Karpas-422 (cell line): ENCODE results near the gene RTN3. TPM values are rescaled to one million over a fixed set of nuclear protein-coding genes. Genes with fewer than 3 reads are reported as not detected.

Source experiments
- DNase-seq: peaks from one replicate; pipeline ENCODE4 v3.0.0-alpha.2; 2015
- H2AFZ ChIP-seq: fragments of 200-600 bp; sonication (generic); 2 replicates; pipeline ENCODE4 v1.6.1; 2014; ENCODE audit warnings: antibody characterized with exemption, low read length, mixed read lengths
- H3K27ac ChIP-seq: fragments of 200-600 bp; sonication (generic); 2 replicates; pipeline ENCODE4 v1.5.1; 2014; ENCODE audit warnings: mild to moderate bottlenecking, low read length, moderate library complexity
- H3K27me3 ChIP-seq: fragments of 200-600 bp; sonication (generic); 2 replicates; pipeline ENCODE4 v1.6.1; 2014; ENCODE audit warnings: low read length, mixed read lengths
- H3K36me3 ChIP-seq: fragments of 200-600 bp; sonication (generic); 2 replicates; pipeline ENCODE4 v1.6.1; 2014; ENCODE audit warnings: low read length, mixed read lengths; ENCODE audit not compliant: insufficient read depth
- H3K4me1 ChIP-seq: fragments of 200-600 bp; sonication (generic); 2 replicates; pipeline ENCODE4 v1.6.1; 2014; ENCODE audit warnings: mild to moderate bottlenecking, low read length, mixed read lengths
- H3K4me2 ChIP-seq: fragments of 200-600 bp; sonication (generic); 2 replicates; pipeline ENCODE4 v1.6.1; 2014; ENCODE audit warnings: low read length, low read depth, mild to moderate bottlenecking; ENCODE audit not compliant: poor library complexity, severe bottlenecking
- H3K4me3 ChIP-seq: fragments of 200-600 bp; sonication (generic); 2 replicates; pipeline ENCODE4 v1.5.1; 2014; ENCODE audit warnings: mild to moderate bottlenecking, antibody characterized with exemption, low read length, mixed read lengths
- H3K79me2 ChIP-seq: fragments of 200-600 bp; sonication (generic); 2 replicates; pipeline ENCODE4 v1.6.1; 2014; ENCODE audit warnings: mild to moderate bottlenecking, low read length, mixed read lengths
- H3K9ac ChIP-seq: fragments of 200-600 bp; sonication (generic); 2 replicates; pipeline ENCODE4 v1.6.0; 2014; ENCODE audit warnings: low read length
- H3K9me2 ChIP-seq: fragments of 200-600 bp; sonication (generic), shearing (Covaris generic); replicated peaks from 2 replicates; pipeline ENCODE4 v1.6.0; 2014; ENCODE audit warnings: mild to moderate bottlenecking, low read length, moderate library complexity; ENCODE audit not compliant: insufficient read depth
- H3K9me3 ChIP-seq: fragments of 300-700, 200-600 bp; sonication (generic); 2 replicates; pipeline ENCODE4 v1.6.1; 2014; ENCODE audit warnings: low read length, mixed read lengths
- H4K20me1 ChIP-seq: fragments of 200-600 bp; sonication (generic); 2 replicates; pipeline ENCODE4 v1.6.1; 2014; ENCODE audit warnings: mild to moderate bottlenecking, antibody characterized with exemption, low read length, low read depth; ENCODE audit not compliant: insufficient read depth
- small RNA-seq: library from RNA; depleted of rRNA; stranded (forward); fragments of <200 nt; gene quantifications from one replicate; pipeline ENCODE3, GENCODE V24; 2014
- total RNA-seq: library from RNA; depleted of rRNA; stranded (reverse); fragments of >200 nt; shearing (Covaris generic); gene quantifications from 2 replicates; pipeline ENCODE4 v1.2.3, GENCODE V29; 2014; ENCODE audit warnings: low replicate concordance; rRNA removed

The RTN3 gene
- total RNA-seq, 1 experiment from 2014 or later, result 118 TPM

GRCh38 chr11:63795066-63795465 is 113.8 kb downstream of the RTN3 start:
- no peak overlapping the region for H3K4me2 ChIP-seq
- no peaks in the 10 kb centered on the region for H3K4me1 ChIP-seq
- no peaks in the 10 kb centered on the region for H3K36me3 ChIP-seq
- H3K27ac ChIP-seq, result no peak overlapping the region
- H3K9me2 ChIP-seq, result no peaks in the 10 kb centered on the region
- no peak overlapping the region for H2AFZ ChIP-seq
- H3K9ac ChIP-seq, result no peak overlapping the region
- H3K4me3 ChIP-seq, result no peak overlapping the region
- H3K79me2 ChIP-seq, result no peaks in the 10 kb centered on the region
- DNase-seq, result no peak
- H3K27me3 ChIP-seq, result no peaks in the 10 kb centered on the region
- no peaks in the 10 kb centered on the region for H4K20me1 ChIP-seq
- H3K9me3 ChIP-seq, result peaks cover 7% of the 10 kb centered on the region; the same call in 1 of the 2 replicates

DNA sequence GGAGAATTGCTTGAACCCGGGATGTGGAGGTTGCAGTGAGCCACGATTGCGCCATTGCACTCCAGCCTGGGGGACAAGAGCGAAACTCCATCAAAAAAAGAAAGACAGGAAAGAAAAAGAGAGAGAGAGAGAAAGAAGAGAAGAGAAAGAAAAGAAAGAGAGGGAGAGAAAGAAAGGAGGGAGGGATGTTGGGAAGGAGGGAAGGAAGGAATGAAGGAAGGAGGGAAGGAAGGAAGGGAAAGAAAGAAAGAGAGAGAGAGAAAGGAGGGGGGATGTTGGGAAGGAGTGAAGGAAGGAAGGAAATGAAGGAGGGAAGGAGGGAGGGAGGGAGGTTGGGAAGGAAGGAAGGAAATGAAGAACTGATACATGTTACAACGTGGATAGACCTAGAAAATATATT is 119.6 kb downstream of the RTN3 start:
- no peak for DNase-seq

GRCh38 chr11:63802637-63803414 is 121.5 kb downstream of the RTN3 start:
- no peak overlapping the region for H2AFZ ChIP-seq

More for the DNA sequence above, 119.6 kb downstream of the RTN3 start:
- Histone ChIP-seq H3K4me1 (peaks cover 4% of the 10 kb centered on the region; the same call in 1 of the 2 replicates), H3K27ac (no peak overlapping the region), H4K20me1 (no peaks in the 10 kb centered on the region), H3K9ac (no peak overlapping the region), H3K4me2 (no peak overlapping the region), H3K9me2 (no peaks in the 10 kb centered on the region), H2AFZ (no peak overlapping the region), H3K36me3 (no peaks in the 10 kb centered on the region), H3K9me3 (no peaks in the 10 kb centered on the region), H3K79me2 (no peaks in the 10 kb centered on the region), H3K27me3 (no peaks in the 10 kb centered on the region), H3K4me3 (no peak overlapping the region)

DNA sequence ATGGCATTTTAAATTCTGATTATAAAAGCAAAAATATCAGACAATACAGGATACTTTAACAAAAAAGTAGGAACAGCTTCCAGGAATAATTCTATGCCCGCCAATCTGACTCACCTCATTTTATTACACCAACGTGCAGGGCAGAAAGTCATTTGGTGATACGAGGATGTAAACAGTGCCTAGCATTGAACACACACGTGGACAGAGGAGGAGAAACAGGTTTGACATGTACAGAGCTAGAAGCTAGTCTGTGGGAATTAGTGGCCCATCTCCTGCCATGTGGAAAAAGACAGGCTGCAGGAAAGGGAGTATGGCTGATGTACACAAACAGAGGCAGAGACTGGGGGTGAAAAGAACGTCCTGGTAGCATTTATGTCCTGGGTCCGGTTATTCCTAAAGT is 123.0 kb downstream of the RTN3 start:
- no peak overlapping the region for H3K4me3 ChIP-seq
- no peaks in the 10 kb centered on the region for H3K9me2 ChIP-seq
- H3K4me2 ChIP-seq, result no peak overlapping the region
- no peaks in the 10 kb centered on the region for H3K27me3 ChIP-seq
- no peak overlapping the region for H3K27ac ChIP-seq
- no peak for DNase-seq
- H3K9me3 ChIP-seq, result no peaks in the 10 kb centered on the region
- no peaks in the 10 kb centered on the region for H3K79me2 ChIP-seq
- H3K4me1 ChIP-seq, result peaks cover 4% of the 10 kb centered on the region; the same call in 1 of the 2 replicates
- H4K20me1 ChIP-seq, result no peaks in the 10 kb centered on the region
- H3K9ac ChIP-seq, result no peak overlapping the region
- no peaks in the 10 kb centered on the region for H3K36me3 ChIP-seq
- no peak overlapping the region for H2AFZ ChIP-seq

More at GRCh38 chr11:63802637-63803414, 121.5 kb downstream of the RTN3 start:
- no peaks in the 10 kb centered on the region for H3K9me2 ChIP-seq
- H3K79me2 ChIP-seq, result no peaks in the 10 kb centered on the region
- H3K4me2 ChIP-seq, result no peak overlapping the region
- H3K9ac ChIP-seq, result no peak overlapping the region
- no peaks in the 10 kb centered on the region for H3K36me3 ChIP-seq
- peak; percentile 65 for DNase-seq
- H3K4me3 ChIP-seq, result no peak overlapping the region
- no peaks in the 10 kb centered on the region for H4K20me1 ChIP-seq
- no peaks in the 10 kb centered on the region for H3K9me3 ChIP-seq
- peaks cover 4% of the 10 kb centered on the region; the same call in 1 of the 2 replicates for H3K4me1 ChIP-seq
- no peaks in the 10 kb centered on the region for H3K27me3 ChIP-seq
- no peak overlapping the region for H3K27ac ChIP-seq

GRCh38 chr11:63805844-63806415 is 124.6 kb downstream of the RTN3 start:
- H3K9me3 ChIP-seq, result no peaks in the 10 kb centered on the region
- H3K27me3 ChIP-seq, result no peaks in the 10 kb centered on the region
- H2AFZ ChIP-seq, result no peak overlapping the region
- H4K20me1 ChIP-seq, result no peaks in the 10 kb centered on the region
- no peak overlapping the region for H3K9ac ChIP-seq
- DNase-seq, result no peak
- no peak overlapping the region for H3K27ac ChIP-seq
- H3K4me2 ChIP-seq, result no peak overlapping the region
- H3K9me2 ChIP-seq, result no peaks in the 10 kb centered on the region
- H3K4me3 ChIP-seq, result no peak overlapping the region
- H3K4me1 ChIP-seq, result peaks cover 4% of the 10 kb centered on the region; the same call in 1 of the 2 replicates
- no peaks in the 10 kb centered on the region for H3K36me3 ChIP-seq
- no peaks in the 10 kb centered on the region for H3K79me2 ChIP-seq

Small RNA genes lying within 50 kb of the gene (small RNA-seq; reads per million reads assigned to genes)
- not detected for gene AP000753.3
- gene RN7SL596P, result not detected

Other genes with a start within 250 kb of the RTN3 start
- not detected in 2 replicates for gene PLAAT5, start 190.3 kb upstream of the RTN3 start, total RNA-seq
- not detected in 2 replicates for gene LGALS12, start 175.4 kb upstream of the RTN3 start, total RNA-seq
- gene PLAAT4, start 144.7 kb upstream of the RTN3 start, total RNA-seq, result not detected in 2 replicates
- not detected in 2 replicates for gene PLAAT2, start 118.1 kb upstream of the RTN3 start, total RNA-seq
- 0.48 TPM in 1 of 2 replicates, not detected in the other for gene PLAAT3, start 67.1 kb upstream of the RTN3 start, total RNA-seq
- 29.5 and 35.9 TPM in 2 replicates for gene ATL3, start 10.1 kb upstream of the RTN3 start, total RNA-seq
- gene ZFTA, start 87.3 kb downstream of the RTN3 start, total RNA-seq, result 8.8 and 21.6 TPM in 2 replicates
- gene SPINDOC, start 132.0 kb downstream of the RTN3 start, total RNA-seq, result 40.3 and 88.1 TPM in 2 replicates
- 22.1 and 26.9 TPM in 2 replicates for gene MARK2, start 157.6 kb downstream of the RTN3 start, total RNA-seq
- 2.1 and 2.4 TPM in 2 replicates for gene RCOR2, start 235.7 kb downstream of the RTN3 start, total RNA-seq